Peyer's patch (tissue), 4 donors: ENCODE data around the gene MAEL. TPM values are rescaled to one million over a fixed set of nuclear protein-coding genes. Genes with fewer than 3 reads are reported as not detected.

Experiments
- DNase-seq, 3 donors: peaks; one replicate each; pipeline ENCODE4 v3.0.0-alpha.2; 2017 to 2019
- H3K27ac ChIP-seq, 4 donors: fragments of 200-600 bp; sonication (generic); one replicate each; pipeline ENCODE4 v1.5.1; 2016 to 2019
- H3K27me3 ChIP-seq, 2 donors: fragments of 200-600 bp; sonication (generic); one replicate each; pipeline ENCODE4 v1.5.1; 2019
- H3K36me3 ChIP-seq, 3 donors: fragments of 200-600 bp; sonication (generic); one replicate each; pipeline ENCODE4 v1.5.1; 2016 to 2019
- H3K4me1 ChIP-seq, 4 donors: fragments of 200-600 bp; sonication (generic); one replicate each; pipeline ENCODE4 v1.5.1; 2016 to 2019
- H3K4me3 ChIP-seq, 4 donors: fragments of 200-600 bp; sonication (generic); 1 replicate in 3 of 4; 2 replicates in 1 of 4; pipeline ENCODE4 v1.5.1; 2016 to 2019; ENCODE audit warnings: mild to moderate bottlenecking in 1 of 4
- H3K9me3 ChIP-seq, 4 donors: fragments of 200-600 bp; sonication (generic); one replicate each; pipeline ENCODE4 v1.5.1; 2016 to 2019; ENCODE audit warnings: mild to moderate bottlenecking in 1 of 4
- POLR2A ChIP-seq, 2 donors: fragments of 450-650 bp; IDR thresholded peaks; one replicate each; pipeline ENCODE4 v1.5.1; 2017; ENCODE audit warnings: antibody characterized with exemption in 2 of 2, mild to moderate bottlenecking in 2 of 2, moderate library complexity in 2 of 2
- total RNA-seq, 4 donors: library from RNA; depleted of rRNA; stranded (reverse); fragments of >200 nt; gene quantifications; one replicate each; pipeline ENCODE4 v1.1.0, GENCODE V29; 2016
- TF ChIP-seq, protein P1 (sequence below), 6 experiments: fragments of 450-650 bp in 4 of 6; fragments of 200-600 bp in 2 of 6; sonication (generic) in 1 of 6; IDR thresholded peaks; one replicate each; pipeline ENCODE4 v1.5.1; 2017 to 2019; ENCODE audit warnings: antibody characterized with exemption in 6 of 6, mild to moderate bottlenecking in 3 of 6, moderate library complexity in 1 of 6

Gene MAEL
- total RNA-seq, 4 donors from 2014 or later, result not detected

DNA sequence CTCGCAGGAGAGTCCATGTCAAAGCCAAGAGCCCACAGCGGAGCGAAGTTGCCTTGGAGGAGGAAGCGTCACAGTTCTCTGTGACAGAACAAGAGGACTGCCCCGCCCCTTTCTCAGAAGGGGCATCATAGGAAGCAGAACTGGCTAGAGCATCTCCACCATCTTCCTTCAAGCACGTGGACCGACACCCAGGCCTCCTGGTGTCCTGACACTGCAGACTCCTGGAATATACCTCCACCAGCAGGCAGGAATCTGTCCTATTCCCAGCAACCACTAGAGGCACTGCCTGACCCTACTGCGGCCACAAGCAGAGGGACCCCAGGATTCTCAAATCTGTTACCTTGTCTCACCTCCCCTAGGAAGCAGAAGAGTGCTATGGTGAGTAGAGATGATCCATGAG lies 63.3 kb downstream of the MAEL start:
- no peak for DNase-seq
- TF ChIP-seq, protein P1, sequence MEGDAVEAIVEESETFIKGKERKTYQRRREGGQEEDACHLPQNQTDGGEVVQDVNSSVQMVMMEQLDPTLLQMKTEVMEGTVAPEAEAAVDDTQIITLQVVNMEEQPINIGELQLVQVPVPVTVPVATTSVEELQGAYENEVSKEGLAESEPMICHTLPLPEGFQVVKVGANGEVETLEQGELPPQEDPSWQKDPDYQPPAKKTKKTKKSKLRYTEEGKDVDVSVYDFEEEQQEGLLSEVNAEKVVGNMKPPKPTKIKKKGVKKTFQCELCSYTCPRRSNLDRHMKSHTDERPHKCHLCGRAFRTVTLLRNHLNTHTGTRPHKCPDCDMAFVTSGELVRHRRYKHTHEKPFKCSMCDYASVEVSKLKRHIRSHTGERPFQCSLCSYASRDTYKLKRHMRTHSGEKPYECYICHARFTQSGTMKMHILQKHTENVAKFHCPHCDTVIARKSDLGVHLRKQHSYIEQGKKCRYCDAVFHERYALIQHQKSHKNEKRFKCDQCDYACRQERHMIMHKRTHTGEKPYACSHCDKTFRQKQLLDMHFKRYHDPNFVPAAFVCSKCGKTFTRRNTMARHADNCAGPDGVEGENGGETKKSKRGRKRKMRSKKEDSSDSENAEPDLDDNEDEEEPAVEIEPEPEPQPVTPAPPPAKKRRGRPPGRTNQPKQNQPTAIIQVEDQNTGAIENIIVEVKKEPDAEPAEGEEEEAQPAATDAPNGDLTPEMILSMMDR (IDR thresholded peaks at IDR 0.05), result peak in 3 of 6 experiments; percentile 9 to 22 (median 15)
- no peak for TF ChIP-seq POLR2A (IDR thresholded peaks at IDR 0.05)
- Histone ChIP-seq H3K9me3 (no peaks in the 10 kb centered on the region), H3K4me1 (no peaks in the 10 kb centered on the region), H3K27me3 (no peaks in the 10 kb centered on the region), H3K36me3 (peaks cover 0 to 48% (median 0%) of the 10 kb centered on the region in 3 donors), H3K4me3 (no peak overlapping the region), H3K27ac (no peak overlapping the region)

DNA sequence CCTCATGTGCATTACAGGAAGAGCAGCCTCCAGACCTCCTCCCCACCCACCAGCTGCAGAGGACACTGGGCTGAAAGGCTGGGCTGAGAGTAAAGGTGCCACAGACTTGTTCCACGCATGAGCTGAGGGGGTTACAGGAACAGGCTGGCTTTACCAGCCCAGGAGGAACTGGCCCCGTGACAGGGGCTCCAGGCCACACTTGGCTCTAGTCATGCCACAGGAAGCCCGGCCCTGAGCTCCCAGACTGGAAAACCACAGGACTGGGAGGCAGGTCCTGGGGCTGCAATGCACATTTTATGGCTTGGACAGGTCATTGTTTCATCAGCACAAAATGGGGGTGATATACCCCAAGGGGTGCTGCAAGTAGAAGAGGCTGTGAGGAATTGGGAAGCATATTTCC lies 65.5 kb downstream of the MAEL start:
- TF ChIP-seq POLR2A (IDR thresholded peaks at IDR 0.05), result no peak
- TF ChIP-seq, protein P1 (IDR thresholded peaks at IDR 0.05), result no peak
- no peaks in the 10 kb centered on the region for H3K9me3 ChIP-seq
- no peak overlapping the region for H3K27ac ChIP-seq
- peaks cover 0 to 48% (median 0%) of the 10 kb centered on the region in 3 donors for H3K36me3 ChIP-seq
- no peak overlapping the region for H3K4me3 ChIP-seq
- no peaks in the 10 kb centered on the region for H3K4me1 ChIP-seq
- DNase-seq, result no peak
- no peaks in the 10 kb centered on the region for H3K27me3 ChIP-seq

DNA sequence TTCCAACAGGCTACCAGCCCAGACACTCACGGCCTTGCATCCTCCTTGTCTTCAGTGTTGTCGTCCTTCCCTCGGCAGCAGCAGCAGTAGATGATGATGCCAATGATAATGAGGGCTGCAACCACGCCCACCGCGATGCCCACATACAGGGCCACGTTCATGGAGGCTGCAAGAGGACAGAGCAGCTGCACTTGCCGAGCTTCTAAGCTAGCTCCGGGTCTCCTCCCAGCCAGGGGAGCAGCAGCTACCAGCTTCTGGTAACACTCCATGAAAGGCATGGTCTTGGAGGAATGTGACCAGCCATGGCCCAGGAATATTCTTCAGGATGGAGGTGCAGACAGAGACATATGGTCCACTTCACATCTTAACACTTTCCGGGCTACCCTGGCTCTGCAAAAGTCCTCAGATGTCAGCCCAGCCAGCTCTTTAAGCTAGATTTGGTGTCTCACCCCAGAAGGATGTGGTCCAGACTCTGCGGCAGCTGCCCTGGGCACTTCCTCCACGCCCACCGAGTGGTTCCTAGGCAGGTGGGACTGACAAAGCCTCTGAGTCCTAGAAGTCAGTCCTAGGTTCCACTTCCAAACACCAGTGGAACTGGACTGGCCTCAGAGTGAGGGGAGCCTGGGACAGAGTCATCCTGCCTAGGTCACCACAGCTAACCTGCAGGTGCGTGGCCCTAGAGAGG lies 66.0 kb downstream of the MAEL start:
- Histone ChIP-seq H3K4me1 (no peaks in the 10 kb centered on the region), H3K9me3 (no peaks in the 10 kb centered on the region), H3K27me3 (no peaks in the 10 kb centered on the region), H3K36me3 (peaks cover 0 to 48% (median 0%) of the 10 kb centered on the region in 3 donors), H3K4me3 (no peak overlapping the region), H3K27ac (no peak overlapping the region)
- no peak for DNase-seq
- TF ChIP-seq, protein P1 (IDR thresholded peaks at IDR 0.05), result no peak
- TF ChIP-seq POLR2A (IDR thresholded peaks at IDR 0.05), result no peak

DNA sequence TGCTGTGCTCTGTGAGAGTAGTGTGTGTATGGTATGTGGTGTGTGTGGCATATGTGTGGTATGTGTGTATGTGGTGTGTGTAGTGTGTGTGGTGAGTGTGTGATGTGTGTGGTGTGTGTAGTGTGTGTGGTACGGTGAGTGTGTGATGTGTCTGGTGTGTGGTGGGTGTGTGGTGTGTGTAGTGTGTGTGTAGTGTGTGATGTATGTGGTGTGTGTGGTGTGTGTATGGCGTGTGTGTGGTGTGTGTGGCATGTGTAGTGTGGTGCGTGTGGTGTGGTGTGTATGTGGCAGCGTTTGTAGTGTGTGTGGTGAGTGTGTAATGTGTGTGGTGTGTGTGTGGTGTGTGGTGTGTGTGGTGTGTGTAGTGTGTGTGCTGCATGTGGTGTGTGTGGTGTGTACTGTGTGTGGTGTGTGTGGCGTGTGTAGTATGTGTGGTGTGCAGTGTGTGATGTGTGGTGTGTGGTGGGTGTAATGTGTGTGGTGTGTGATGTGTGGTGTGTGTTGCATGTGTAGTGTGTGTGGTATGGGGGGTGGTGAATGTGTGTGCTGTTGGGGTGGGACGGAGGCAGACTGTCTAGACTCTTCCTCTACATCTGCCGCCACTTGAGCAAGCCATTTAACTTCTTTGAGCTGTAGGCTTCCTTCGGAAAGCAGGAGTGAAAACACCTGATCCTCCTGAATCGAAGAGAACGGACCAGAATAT lies 67.6 kb downstream of the MAEL start:
- Histone ChIP-seq H3K4me3 (no peak overlapping the region), H3K9me3 (no peaks in the 10 kb centered on the region), H3K36me3 (peaks cover 0 to 43% (median 0%) of the 10 kb centered on the region in 3 donors), H3K4me1 (no peaks in the 10 kb centered on the region), H3K27me3 (no peaks in the 10 kb centered on the region), H3K27ac (no peak overlapping the region)
- no peak for TF ChIP-seq POLR2A (IDR thresholded peaks at IDR 0.05)
- TF ChIP-seq, protein P1 (IDR thresholded peaks at IDR 0.05), result no peak
- DNase-seq, result no peak

DNA sequence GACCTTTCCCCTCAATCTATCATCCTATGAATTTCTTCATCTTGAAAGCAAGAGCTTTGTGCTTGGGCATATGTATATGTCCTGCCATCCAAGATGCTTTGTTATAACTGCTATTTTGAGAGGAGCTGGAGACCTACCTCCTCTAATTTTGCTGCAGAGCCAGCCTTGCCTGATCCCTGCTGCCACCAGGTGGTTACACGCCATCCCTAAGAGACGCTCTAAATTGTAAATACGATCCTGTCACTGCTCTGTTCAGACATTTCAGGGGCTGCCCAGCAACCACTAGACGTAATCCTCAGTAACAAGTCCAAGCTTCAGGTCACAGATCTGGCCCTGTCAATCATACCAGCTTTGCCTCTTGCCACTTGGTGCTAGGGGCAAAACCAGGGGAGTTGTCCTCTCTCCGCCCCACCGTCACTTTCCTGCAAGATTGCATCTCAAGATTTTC lies 68.2 kb downstream of the MAEL start:
- Histone ChIP-seq H3K4me3 (no peak overlapping the region), H3K27ac (no peak overlapping the region), H3K36me3 (peaks cover 0 to 43% (median 0%) of the 10 kb centered on the region in 3 donors), H3K4me1 (no peaks in the 10 kb centered on the region), H3K9me3 (no peaks in the 10 kb centered on the region), H3K27me3 (no peaks in the 10 kb centered on the region)
- TF ChIP-seq, protein P1 (IDR thresholded peaks at IDR 0.05), result peak in 1 of 6 experiments; percentile 16
- no peak for TF ChIP-seq POLR2A (IDR thresholded peaks at IDR 0.05)
- no peak for DNase-seq
